A204.1 (cell line): Measurements from ENCODE around the gene SPAG8.
A peak's percentile ranks its signal among the peaks of the same experiment; 100 is the strongest.

Source experiments
- FAIRE-seq: peaks from 2 replicates; lab custom pipeline; 2012; peaks lifted over from hg19 to GRCh38; lab: Jason Lieb, UNC

SPAG8 gene

DNA sequence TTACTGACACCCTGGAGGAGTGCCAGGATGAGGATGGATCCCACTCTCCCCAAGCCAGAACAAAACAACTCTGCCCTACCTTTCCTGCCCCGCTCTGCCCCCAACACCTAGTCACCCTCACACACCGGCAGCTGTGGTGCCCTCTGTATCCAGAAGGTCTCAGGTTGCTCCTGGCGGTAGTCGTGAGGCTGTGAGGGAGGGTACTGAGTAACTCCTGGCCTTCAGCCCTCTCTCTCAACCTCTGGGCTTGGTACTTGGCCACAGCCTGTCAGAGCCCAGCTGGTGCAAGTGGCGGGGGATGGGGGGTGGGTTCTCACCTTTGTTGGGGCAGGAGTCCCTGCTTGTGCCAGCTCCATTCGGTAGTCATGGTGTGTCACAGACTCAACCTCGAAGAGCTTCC is 1.9 kb downstream of the SPAG8 start:
- FAIRE-seq, result no peak

DNA sequence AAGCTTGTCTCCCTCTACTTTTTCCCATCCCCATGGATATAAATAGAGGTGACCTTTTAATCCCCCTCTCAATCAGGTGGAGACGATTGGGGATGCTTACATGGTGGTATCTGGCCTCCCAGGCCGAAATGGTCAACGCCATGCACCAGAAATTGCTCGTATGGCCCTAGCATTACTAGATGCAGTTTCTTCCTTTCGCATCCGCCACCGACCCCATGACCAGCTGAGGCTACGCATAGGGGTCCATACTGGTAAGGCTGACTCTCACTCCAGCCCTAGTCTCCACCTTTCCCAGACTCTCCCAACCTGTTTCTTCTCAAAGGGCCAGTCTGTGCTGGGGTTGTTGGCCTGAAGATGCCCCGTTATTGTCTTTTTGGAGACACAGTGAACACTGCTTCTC is 3.6 kb downstream of the SPAG8 start:
- FAIRE-seq, result no peak

DNA sequence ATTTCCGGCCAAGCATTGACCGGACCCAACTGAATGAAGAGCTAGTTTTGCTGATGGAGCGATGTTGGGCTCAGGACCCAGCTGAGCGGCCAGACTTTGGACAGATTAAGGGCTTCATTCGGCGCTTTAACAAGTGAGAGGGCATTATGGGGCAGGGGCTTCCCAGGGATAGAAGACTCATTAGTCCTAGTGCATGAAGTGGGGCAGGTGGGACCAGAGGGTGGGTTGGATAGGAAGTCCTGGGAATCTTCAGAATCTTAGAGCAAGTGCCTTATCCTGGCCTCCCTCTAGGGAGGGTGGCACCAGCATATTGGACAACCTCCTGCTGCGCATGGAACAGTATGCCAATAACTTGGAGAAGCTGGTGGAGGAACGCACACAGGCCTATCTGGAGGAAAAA is 6.0 kb downstream of the SPAG8 start:
- no peak for FAIRE-seq

DNA sequence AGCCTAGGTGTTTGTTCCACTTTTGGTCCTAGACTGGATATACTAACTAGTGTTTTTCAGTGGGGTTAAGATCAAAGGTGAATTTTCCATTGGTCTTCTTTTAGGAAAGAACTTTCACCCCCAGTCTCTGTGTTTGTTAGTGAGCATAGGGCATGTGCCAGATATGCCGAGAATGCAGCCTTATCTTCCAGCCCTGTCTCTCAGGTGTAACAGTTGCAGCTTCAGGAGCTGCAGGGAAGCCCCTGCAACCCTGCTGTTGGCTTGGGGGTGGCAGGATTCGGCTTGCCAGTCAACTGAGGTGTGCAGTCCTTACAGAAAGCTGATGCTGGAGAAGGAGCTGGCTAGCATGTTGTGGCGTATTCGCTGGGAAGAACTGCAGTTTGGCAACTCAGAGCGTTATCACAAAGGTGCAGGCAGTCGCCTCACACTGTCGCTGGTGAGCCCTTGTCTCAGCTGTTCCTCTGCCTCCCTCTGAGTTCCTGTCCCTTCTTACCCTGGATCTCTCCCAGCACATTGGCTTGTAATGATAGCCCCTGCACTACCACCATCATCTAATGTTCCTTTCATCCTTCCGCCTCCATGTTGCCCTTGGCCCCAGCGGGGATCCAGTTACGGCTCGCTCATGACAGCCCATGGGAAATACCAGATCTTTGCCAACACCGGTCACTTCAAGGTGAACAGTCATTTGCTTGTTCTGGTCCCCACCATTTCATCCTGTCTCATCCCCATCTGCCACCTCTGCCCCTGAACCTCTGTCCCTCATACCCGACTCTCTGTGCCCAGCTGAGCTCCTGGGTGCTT is 10.5 kb downstream of the SPAG8 start:
- no peak for FAIRE-seq

DNA sequence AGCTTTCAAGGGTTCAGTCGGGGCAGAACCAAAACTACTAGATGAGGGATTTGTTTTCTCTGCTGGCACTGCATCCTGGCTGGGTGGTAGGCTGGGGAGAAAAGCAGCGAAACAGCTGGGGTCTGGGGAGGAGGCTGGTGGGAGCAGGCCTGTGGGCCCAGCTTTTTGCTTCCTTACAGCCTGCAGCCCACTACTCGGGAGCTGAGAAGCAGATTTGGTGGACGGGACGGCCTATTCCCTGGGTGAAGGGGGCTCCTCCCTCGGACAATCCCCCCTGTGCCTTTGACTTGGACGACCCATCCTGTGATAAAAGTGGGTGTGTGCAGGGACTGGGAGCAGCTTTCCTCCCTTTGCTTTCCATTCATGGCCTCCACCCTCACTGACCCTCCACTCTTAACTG is 11.5 kb downstream of the SPAG8 start:
- FAIRE-seq, result no peak

DNA sequence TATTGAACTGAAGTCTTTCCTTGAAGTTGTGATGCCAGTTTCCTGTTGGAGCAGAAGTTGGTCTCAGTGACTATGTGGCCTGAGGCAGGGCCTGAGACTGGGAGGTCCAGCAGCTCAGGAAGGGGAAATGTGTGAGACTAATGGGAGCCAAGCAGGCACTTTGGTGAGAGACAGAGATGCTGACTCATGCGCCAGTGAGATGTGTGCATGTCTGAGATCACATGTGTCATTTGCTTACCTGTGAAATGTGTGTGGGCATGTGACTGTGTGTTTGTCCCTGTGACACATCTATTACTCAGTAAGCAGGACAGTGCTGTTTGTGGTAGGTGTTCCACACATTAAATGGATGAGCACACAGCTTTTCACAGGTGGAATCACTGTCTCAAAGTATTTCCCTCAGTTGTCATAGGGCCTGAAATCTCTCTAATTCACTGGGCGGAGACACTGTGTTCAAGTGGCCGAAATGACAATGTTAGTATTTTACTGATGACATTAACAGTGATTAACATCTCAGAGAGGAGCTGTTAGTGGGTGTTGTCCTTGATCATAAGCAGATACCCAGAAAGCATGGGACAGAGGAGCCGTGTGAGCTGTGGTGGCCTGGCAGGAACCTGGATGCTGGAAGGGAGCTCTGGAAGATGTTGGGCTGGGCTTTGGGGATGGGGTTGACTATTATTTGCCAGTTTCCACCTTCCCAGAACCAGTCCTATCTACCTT is 13.2 kb downstream of the SPAG8 start:
- no peak for FAIRE-seq

DNA sequence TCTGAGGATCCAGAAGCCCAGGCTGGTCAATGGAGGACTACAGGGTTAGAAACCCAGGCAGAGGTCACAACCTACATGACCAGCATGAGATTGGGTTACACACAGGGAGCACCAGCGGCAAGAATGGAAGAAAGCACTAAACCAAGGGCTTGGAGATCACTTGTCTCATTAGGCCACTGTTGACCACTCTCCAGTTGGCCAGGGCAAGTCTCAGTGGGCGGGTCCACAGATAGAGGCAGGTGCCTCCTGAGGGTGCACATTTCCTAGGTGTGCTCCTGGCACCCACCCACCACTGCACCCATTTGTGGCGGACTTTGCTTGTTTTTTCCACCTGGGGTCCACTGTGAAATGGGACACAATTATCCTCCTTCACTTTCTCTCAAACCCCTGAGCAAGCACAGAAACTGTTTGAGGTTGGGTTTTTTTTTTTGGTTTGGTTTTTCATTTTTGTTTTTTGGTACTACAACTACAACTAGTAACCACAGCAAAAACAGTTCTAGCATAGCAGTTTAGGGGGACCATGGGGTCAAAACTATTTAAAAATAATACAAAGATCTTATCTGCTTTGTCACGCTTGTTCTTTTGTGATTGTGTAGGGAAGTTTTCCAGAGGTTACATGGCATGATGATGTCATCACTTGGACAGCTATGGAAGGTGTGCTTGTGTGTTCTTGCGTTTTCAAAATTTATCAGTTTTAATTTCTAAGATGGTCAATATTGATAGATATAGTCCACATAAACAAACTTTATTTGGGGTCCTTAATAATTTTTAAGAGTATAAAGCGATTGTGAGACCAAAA is 14.6 kb downstream of the SPAG8 start:
- no peak for FAIRE-seq

DNA sequence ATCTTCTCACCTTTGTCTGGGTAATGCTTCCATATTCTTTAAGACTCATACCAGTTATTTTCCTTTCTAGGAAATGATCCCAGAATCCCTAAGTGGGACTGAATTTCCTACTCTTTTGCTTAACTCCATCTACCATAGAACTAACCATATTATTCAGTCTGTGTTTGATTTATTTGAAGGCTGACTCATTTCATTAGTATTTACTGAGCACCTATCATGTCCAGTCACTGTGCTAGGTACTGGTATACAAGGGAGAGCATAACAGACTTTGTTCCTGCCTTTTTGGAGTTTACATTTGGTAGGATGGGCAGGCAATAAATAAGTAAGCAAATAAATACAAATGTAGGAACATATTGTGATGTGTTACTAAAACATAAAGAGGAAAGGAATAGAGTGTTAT is 16.4 kb downstream of the SPAG8 start:
- FAIRE-seq, result no peak

DNA sequence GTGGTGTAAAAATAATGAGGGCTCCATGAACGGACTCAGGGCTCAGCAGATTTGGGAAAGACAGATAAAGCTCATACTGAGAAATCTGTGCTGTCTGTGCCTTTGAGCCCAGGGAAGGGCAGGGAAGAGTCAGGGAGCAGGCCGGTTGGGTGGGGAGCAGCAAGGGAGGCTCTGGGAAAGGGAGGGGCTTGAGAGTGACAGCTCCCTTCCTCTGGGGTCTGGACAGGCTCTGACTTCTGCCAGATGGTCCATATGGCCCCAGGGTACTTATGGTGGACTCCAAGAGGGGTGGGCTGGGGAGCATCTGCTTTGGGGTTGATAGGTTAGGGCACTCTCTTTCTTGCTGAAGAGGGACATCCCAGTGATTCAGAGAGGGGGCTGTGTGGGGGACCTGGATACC is 18.6 kb downstream of the SPAG8 start:
- no peak for FAIRE-seq

DNA sequence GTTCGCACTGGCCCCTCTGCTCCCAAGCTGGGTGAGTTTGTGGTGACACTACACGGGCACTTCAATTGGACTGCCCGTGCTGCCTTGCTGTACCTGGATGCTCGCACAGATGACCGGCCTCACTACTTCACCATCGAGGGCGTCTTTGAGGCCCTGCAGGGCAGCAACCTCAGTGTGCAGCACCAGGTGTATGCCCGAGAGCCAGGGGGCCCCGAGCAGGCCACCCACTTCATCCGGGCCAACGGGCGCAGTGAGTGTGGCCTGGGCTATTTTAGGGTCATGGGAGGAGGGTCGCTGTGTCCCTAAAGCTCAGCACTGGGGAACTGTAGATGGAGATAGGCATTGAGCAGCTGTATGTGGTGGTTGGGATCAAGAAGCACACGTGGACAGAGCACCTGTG is 19.2 kb downstream of the SPAG8 start:
- no peak for FAIRE-seq

DNA sequence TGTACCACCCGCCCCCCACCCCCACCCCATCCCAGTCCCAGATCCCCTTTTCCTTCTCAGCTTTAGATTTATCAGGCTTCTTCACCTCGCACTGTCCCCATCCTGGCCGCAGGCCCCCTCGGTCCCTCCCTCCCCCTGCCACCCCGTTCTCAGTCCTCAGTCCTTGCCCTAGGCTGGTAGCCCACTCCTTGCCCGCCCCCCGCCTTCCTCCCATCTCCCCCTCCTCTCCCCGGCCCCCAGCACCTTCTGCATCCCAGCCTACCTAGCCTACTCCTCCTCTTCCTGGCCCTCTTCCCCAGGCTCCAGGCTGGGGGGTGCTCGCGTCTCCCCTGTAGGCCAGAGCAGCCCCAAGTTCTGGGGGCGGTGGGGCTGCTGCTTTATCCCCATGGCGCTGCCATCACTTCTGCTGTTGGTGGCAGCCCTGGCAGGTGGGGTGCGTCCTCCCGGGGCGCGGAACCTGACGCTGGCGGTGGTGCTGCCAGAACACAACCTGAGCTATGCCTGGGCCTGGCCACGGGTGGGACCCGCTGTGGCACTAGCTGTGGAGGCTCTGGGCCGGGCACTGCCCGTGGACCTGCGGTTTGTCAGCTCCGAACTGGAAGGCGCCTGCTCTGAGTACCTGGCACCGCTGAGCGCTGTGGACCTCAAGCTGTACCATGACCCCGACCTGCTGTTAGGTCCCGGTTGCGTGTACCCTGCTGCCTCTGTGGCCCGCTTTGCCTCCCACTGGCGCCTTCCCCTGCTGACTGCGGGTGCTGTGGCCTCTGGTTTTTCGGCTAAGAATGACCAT is 19.8 kb downstream of the SPAG8 start:
- FAIRE-seq, result no peak

DNA sequence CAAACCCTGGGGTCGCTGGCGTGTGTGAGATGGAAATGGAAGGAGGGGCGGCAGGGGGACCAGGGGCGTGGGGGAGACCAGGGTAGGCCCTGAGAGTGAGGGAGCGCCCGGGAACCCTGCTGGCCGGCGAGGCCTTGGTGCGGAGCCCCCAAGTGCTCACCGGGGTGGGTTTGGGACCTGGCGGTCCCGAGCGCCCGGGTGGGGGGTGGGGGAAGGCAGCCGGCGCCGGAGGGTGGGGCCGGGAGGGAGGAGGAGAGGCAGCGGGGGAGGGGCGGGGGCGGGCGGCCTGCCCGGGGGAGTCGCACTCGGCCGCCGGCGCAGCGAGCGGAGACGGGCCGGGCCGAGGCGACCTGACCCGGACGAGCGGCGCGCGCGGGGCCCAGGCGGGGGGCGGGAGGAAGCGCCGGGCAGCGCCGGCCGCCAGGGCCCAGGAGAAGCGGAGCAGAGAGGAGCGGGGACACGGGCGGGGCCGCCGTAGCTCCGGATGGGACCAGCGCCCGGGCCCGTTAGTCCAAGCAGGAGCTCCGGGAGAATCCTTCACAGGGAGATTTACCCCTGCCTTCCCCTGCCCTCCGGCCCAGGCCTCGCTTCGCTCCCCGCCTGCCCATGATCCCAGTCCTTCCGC is 20.7 kb downstream of the SPAG8 start, which contains the start of gene NPR2:
TSS of gene NPR2 (plus strand) at position 295 of the 625 bp plus-strand sequence. CDS start 818 bp downstream, outside the sequence.
- FAIRE-seq, result no peak

DNA sequence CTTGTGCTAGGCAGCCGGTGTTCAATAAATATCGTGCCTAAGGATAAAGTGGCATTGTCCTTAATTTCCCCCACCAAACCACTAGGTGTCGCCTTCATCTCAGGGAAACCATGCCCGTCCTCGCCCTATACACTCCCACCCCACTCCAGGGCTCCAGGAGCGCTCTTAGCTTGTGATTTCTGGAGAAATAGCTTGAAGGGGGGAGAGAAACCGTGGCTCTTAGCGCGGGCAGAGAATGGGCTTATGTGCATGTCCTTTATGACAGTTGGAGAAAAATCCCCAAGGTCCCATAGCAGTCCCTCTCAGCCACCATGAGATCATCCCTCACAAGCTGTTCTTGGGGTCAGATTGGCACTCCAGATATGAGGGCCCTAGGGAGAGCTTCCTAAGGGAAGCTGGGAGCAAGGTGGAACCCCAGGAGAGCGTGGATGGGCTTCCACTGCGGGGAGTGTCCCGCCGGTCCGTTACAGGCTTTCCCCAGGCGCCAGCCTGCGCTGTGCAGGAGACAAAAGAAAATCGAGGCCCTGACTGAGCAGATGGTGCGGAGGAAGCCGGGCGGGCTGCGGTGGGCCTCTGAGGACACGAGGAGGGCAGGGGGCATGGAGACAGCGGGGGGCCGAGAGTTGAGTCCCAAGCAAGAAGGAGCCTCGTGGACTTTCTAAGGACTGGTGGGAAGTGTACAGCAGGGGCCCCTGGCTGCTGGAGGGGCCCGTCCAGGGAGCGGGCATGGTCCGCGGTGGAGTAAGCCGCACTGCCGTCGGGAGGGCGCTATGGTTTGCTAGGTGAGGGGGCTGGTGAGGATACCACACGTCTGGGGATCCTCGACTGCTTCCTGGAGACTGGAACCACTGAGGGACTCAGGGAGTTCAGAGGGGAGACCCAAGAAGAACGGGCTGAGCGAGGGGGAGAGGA is 21.4 kb downstream of the SPAG8 start:
- peak; percentile 95 for FAIRE-seq

DNA sequence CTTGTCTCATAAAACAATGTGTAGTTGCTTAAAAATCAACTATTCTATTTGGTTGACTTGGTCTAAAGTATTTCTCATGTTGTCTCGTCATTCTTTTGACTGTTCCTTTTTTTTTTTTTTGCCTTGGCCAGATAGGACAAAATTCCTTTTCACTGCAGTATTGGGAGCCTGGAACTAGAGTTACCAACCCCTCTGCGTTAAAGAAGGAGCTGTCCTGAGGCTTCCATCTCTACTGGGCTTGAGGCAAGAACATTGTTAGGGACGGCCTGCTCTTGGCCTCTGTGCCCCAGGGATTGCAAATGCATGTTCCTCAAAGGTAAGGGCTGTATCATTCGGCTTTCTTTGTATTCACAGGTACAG is 22.1 kb downstream of the SPAG8 start:
- FAIRE-seq, result no peak

DNA sequence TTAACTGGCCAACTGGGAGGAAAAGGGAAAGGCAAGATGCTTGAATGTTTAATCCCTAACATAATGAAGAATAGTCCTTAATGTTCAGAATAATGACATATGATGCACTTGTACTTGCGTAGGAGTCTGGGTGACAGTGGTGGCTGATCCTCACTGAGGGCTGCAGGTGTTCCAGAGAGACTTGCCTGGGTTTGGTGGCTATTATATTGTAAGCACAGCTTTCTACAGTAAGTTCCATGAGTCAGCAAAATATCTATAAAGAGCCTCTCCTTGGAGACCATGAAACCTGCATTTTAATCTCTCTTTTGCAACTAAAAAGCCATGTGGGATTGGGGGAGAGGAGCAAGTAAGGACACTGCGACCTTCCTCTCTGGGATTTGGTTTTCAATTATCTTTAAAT is 22.5 kb downstream of the SPAG8 start:
- FAIRE-seq, result no peak

DNA sequence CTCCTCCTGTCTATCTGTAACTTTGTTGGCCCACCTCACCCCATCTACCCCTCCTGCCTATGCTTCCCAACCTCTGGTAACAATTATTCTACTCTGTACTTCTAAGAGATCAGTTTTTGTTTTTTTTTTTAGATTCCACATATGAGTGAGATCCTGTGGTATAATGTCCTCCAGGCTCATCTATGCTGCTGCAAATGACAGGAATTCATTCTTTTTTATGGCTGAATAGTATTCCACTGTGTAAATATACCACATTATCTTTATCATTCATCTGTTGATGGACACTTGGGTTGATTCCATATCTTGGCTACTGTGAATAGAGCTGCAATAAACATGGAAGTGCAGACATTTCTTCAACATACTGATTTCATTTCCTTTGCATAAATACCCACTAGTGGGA is 28.6 kb downstream of the SPAG8 start:
- no peak for FAIRE-seq

DNA sequence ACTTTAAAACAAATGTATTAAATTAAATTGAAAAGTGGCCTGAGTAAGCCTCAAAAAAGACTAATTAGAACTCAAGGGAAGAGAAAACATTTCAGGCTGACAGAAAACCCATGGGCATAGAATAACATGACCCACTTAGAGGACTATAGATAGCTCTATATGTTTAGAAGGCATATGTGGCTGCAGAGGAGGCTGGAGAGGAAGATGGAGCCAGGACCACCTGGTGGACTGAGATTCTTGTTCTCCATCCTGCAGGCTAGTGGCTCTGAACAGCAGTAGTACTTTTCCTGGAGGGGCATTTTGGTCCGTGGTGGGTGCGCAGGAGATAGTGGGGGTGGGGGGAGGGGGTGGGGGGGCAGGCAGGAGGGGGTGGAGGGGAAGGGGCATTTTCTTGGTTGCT is 31.0 kb downstream of the SPAG8 start:
- FAIRE-seq, result no peak

DNA sequence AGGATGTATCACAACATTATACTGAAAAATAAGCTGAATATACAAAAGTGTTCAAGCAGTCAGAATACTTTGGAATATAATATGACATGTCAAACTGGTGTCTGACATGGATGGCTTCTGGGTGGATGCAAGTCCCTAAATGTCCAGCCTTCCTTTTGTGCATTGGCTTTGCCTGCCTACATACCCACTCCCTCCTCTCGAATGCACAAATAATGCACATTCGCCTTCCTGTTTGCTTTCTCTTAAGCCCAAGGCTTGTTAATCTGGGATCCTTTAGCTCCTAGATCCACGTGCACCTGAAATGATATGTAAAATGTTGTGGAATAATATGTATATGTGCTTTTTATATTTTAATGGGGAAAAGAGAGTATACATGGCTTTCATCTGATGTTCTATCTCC is 33.6 kb downstream of the SPAG8 start:
- no peak for FAIRE-seq

DNA sequence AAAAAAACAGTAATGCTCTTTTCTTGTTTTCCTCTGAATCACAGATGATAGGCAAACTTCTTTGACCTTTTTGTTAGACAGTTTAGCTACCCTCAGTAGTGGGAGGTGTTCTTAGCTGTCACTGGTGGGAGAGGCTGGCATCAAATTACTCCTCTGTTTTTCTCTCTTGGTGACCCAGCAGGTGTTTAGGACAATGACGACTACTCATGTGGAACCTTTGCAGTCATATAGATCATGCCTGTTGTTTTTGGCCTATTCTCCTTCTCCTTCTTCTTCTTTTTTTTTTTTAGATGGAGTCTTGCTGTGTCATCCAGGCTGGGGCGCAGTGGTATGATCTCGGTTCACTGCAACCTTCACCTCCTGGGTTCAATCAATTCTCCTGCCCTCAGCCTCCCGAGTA is 36.0 kb downstream of the SPAG8 start:
- FAIRE-seq, result no peak

DNA sequence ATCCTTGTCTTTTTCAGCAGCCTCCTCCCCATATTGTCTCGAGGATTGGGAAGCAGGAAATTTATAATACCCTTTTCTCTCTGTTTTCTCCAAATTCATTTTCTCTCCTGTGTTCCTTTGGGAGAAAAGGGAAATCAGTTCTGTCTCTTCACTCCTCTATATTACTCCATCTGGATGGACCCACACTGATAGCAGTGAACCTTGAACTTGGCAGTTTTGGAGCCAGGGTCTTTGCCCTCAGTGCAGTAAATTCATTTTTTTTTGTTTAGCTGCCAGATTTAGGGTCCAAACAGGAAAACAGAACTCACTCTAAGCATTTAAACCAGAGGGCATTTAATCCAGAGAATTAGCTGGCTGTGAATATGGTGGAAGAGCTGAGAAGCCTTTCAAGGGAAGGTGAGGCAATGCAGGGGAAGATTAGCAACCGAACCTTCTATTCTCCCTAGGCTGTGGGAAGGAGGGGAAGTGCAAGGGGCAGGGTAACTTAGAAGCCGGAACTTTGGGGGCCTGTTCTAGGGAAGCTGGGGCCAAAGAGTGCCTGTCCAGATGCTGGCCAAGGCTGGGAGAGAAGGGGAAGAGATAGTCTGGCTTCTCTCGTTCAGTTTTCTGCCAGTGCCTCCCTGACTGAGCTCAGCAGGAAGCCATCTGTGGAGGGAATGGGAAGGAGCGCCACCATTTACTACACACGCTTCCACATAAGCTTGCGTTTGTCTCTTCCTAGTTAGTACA is 37.0 kb downstream of the SPAG8 start:
- no peak for FAIRE-seq
